GM23248 (cell line): Measurements from ENCODE around the gene RAB38.

Experiments
- EZH2 ChIP-seq: fragments of 200-600 bp; sonication (generic); IDR thresholded peaks from 2 replicates; pipeline ENCODE4 v1.6.1; 2018; ENCODE audit warnings: antibody characterized with exemption, mild to moderate bottlenecking; ENCODE audit not compliant: insufficient read depth, poor library complexity, severe bottlenecking
- EZH2phosphoT487 ChIP-seq: fragments of 200-600 bp; sonication (generic); IDR thresholded peaks from 2 replicates; pipeline ENCODE4 v1.6.1; 2018; ENCODE audit warnings: antibody characterized with exemption, moderate library complexity, mild to moderate bottlenecking, low read depth; ENCODE audit not compliant: insufficient read depth

GRCh38 chr11:88102598-88102934 lies 72.7 kb downstream of the RAB38 start:
- TF ChIP-seq EZH2 (no peak), EZH2phosphoT487 (no peak)
